ENCODE measurements around the gene PTX4. TPM values are rescaled to one million over a fixed set of nuclear protein-coding genes. Genes with fewer than 3 reads are reported as not detected.
"Not testable (repeated sequence)": the region's sequence is repeated elsewhere in the genome, so short reads cannot be mapped to it uniquely, and the experiment has no call there.

PTX4 gene
- total RNA-seq, 3 donors from 2014 or later = not detected

DNA sequence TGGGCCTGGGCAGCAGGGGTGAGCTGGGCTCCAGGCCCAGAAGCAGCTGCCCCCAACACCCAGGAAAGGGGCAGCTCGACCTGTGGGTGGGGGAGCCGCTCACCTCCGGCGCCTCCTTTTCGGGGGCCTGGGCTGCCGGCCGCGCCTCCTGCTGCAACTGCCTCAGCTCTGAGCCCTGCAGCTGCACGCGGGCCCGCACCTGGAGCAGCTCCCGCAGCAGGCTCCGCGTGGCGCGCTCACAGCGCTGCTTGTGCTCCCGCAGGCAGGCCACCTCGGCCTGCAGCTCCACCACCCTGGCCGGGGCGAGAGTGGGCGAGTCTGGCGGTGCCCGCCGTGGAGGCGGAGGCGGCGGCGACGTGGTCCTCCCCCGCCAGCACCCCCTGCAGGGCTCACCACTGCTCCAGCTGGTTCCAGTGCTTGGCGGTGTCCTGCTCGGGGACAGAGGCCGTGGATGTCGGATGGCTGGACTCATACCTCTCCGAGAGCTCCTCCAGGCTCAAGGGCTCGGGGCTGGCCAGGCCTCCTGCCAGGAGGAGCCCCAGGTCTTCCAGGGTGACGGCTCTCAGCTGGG lies 45.3 kb downstream of the PTX4 start:
- Histone ChIP-seq H3K36me3 (no peaks in the 10 kb centered on the region), H3K4me3 (no peak overlapping the region), H3K27me3 (no peaks in the 10 kb centered on the region), H3K27ac (no peak overlapping the region), H3K4me1 (no peaks in the 10 kb centered on the region), H3K9me3 (no peaks in the 10 kb centered on the region)
- DNase-seq (ENCODE audit: low spot score in 2 of 2) = no peak
- intact Hi-C loops (cut with DNase I; ENCODE audit: low total_unique reads) = no loop called here
- no peak for TF ChIP-seq POLR2A (IDR thresholded peaks at IDR 0.05)

DNA sequence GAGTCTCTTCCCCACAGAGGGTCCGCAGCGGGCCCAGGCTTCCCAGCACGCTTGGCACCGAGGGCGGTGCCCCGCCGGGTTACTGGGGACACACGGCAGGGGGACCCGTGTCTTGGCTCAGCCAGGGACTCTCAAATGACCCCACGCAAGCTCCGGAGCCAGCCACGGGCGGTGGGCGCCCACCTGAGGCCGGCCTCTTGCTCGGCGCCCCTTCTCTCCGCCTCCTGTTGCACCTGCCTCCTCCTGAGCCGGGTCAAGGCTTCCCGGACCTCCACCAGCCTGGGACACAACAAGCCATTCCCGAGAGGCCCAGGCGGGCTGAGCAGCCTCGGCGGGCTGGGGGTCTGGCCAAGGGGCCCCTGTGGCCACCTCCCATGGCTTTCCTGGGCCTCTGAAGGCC lies 46.0 kb downstream of the PTX4 start:
- TF ChIP-seq, protein P1, sequence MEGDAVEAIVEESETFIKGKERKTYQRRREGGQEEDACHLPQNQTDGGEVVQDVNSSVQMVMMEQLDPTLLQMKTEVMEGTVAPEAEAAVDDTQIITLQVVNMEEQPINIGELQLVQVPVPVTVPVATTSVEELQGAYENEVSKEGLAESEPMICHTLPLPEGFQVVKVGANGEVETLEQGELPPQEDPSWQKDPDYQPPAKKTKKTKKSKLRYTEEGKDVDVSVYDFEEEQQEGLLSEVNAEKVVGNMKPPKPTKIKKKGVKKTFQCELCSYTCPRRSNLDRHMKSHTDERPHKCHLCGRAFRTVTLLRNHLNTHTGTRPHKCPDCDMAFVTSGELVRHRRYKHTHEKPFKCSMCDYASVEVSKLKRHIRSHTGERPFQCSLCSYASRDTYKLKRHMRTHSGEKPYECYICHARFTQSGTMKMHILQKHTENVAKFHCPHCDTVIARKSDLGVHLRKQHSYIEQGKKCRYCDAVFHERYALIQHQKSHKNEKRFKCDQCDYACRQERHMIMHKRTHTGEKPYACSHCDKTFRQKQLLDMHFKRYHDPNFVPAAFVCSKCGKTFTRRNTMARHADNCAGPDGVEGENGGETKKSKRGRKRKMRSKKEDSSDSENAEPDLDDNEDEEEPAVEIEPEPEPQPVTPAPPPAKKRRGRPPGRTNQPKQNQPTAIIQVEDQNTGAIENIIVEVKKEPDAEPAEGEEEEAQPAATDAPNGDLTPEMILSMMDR (IDR thresholded peaks at IDR 0.05) = no peak
- TF ChIP-seq POLR2A (IDR thresholded peaks at IDR 0.05) (no peak), POLR2AphosphoS5 (IDR thresholded peaks at IDR 0.05) (no peak)
- no peak for DNase-seq (ENCODE audit: low spot score in 2 of 2)
- Histone ChIP-seq H3K4me1 (no peaks in the 10 kb centered on the region), H3K27ac (no peak overlapping the region), H3K36me3 (no peaks in the 10 kb centered on the region), H3K9me3 (no peaks in the 10 kb centered on the region), H3K4me3 (no peak overlapping the region), H3K27me3 (no peaks in the 10 kb centered on the region)
- intact Hi-C loops (cut with DNase I; ENCODE audit: low total_unique reads) = no loop called here

DNA sequence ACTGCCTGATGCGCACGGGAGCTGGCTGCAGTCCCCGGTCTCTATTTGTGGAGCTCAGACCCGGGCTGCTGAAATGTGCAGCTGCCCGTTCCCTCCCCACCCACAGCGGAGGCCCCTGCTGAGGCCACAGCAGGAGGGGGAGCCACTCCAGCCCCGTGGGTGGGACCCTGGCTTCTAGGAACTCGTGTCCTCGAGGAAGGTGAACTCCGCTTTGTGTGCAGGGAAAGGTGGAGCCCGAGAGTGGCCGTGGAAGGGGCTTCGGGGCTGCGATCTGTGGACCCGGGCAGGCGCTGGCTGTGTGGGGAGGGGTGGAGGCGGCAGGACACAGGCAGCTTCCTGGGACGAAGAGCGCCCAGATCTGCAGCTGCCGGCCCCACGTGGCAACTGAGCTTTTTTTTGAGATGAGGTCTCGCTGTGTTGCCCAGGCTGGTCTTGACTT lies 47.3 kb downstream of the PTX4 start:
- Histone ChIP-seq H3K9me3 (no peaks in the 10 kb centered on the region), H3K36me3 (no peaks in the 10 kb centered on the region), H3K4me1 (no peaks in the 10 kb centered on the region), H3K4me3 (no peak overlapping the region), H3K27ac (no peak overlapping the region), H3K27me3 (no peaks in the 10 kb centered on the region)
- intact Hi-C loops (cut with DNase I; ENCODE audit: low total_unique reads) = no loop called here
- no peak for TF ChIP-seq POLR2AphosphoS5 (IDR thresholded peaks at IDR 0.05)
- TF ChIP-seq, protein P1 (IDR thresholded peaks at IDR 0.05) = no peak
- TF ChIP-seq POLR2A (IDR thresholded peaks at IDR 0.05) = no peak
- DNase-seq (ENCODE audit: low spot score in 2 of 2) = no peak

DNA sequence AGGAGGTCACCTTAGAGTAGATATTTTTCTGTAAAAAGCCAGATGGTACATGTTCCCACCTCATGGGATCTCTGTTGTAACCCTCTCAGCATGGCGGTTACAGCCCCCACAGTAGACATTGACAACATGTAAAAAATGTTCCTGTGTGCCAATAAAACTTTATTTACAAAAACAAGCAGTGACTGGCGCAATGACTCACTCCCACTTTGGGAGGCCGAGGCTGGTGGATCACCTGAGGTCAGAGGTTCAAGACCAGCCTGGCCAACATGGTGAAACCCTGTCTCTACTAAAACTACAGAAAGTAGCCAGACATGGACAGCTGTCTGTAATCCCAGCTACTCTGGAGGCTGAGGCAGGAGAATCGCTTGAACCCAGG lies 49.1 kb downstream of the PTX4 start:
- intact Hi-C loops (cut with DNase I; ENCODE audit: low total_unique reads); H3K36me3 ChIP-seq; H3K27ac ChIP-seq; H3K4me3 ChIP-seq; H3K9me3 ChIP-seq; H3K4me1 ChIP-seq; H3K27me3 ChIP-seq; DNase-seq (ENCODE audit: low spot score in 2 of 2): not testable (repeated sequence)

DNA sequence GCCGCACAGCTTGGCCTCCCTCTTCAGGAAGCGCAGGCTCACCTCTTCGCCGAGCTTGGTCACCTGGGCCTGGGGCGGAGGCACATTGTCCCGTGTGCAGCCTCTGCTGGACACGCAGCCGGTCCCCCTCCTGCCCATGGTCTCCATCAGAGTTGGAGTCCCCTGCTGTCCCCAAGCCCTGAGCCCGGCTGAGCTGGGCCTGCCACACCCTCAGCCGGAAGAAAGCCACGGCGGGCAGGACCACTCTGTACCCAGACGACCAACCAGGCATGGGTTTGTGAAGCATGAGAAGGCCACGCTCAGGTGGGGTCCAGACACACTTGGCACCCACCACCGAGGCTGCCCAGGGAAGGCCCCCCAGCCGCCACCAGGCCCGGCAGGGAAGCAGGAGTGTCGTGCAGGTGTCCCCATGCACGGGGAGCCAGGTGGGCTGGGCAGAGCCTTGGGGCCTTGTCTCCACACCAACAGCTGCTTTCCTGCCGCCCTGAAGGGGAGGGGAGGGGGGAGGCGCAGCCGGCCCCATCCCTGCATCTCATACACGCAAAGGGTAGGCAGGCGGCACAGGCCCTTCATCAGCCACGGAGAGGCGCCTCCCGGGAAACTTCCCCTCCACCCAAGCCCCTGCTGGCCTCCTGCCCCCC lies 49.6 kb downstream of the PTX4 start:
- TF ChIP-seq POLR2A (IDR thresholded peaks at IDR 0.05) = no peak
- TF ChIP-seq POLR2AphosphoS5 (IDR thresholded peaks at IDR 0.05) = no peak
- TF ChIP-seq, protein P1 (IDR thresholded peaks at IDR 0.05) = no peak
- H3K9me3 ChIP-seq = no peaks in the 10 kb centered on the region
- no peaks in the 10 kb centered on the region for H3K4me1 ChIP-seq
- no peak for DNase-seq (ENCODE audit: low spot score in 2 of 2)
- H3K27me3 ChIP-seq = no peaks in the 10 kb centered on the region
- intact Hi-C loops (cut with DNase I; ENCODE audit: low total_unique reads) = no loop called here
- no peaks in the 10 kb centered on the region for H3K36me3 ChIP-seq
- no peak overlapping the region for H3K27ac ChIP-seq
- H3K4me3 ChIP-seq = no peak overlapping the region

DNA sequence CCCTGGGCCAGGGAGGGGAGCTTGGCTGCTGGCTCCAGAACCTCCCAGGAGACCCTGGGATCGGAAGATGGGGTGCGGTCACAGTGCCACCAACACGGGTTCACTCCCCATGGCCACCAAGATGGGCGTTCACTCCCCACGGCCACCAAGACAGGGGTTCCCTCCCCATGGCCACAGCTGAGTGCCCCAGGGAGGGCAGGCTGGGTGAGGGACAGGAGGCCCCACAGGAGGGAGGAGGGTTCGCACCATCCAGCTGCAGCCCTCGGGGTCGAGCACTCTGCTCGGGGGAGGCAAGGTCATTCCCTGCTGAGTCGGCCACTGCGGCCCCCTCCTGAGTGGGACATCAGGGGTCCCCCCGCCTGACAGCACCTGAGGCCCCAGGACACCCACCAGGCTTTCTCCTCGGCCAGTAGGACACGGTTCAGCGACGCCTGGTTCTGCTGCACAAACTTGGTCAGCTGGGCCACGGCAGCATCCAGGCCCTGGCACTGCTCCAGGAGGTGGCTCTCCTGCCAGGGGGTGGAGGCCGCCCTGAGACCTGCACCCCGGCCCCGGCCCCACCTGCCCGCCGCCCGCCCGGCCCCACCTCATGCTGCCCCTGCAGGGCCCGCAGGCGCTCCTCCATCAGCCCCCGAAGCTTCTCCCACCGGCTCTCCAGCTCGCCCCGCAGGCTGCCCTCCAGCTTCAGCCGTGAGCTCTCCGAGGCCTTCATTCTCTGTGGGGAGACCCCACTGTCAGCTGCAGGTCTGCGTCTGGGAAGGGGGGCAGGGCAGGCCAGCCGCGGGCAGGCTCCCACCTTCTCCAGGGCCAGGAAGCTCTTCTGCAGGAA lies 50.3 kb downstream of the PTX4 start:
- no peak overlapping the region for H3K4me3 ChIP-seq
- intact Hi-C loops (cut with DNase I; ENCODE audit: low total_unique reads) = no loop called here
- TF ChIP-seq POLR2A (IDR thresholded peaks at IDR 0.05) (no peak), POLR2AphosphoS5 (IDR thresholded peaks at IDR 0.05) (no peak)
- TF ChIP-seq, protein P1 (IDR thresholded peaks at IDR 0.05) = no peak
- H3K9me3 ChIP-seq = no peaks in the 10 kb centered on the region
- H3K36me3 ChIP-seq = no peaks in the 10 kb centered on the region
- no peak for DNase-seq (ENCODE audit: low spot score in 2 of 2)
- H3K4me1 ChIP-seq = no peaks in the 10 kb centered on the region
- no peaks in the 10 kb centered on the region for H3K27me3 ChIP-seq
- no peak overlapping the region for H3K27ac ChIP-seq
